DLD1 (cell line): ENCODE data around the gene SYT8.

Source experiments
- in situ Hi-C: cut with HindIII; loops from 2 replicates; pipeline ENCODE4 v1.10.0; 2017; ENCODE audit warnings: low sequenced_read_pairs

SYT8 gene

DNA sequence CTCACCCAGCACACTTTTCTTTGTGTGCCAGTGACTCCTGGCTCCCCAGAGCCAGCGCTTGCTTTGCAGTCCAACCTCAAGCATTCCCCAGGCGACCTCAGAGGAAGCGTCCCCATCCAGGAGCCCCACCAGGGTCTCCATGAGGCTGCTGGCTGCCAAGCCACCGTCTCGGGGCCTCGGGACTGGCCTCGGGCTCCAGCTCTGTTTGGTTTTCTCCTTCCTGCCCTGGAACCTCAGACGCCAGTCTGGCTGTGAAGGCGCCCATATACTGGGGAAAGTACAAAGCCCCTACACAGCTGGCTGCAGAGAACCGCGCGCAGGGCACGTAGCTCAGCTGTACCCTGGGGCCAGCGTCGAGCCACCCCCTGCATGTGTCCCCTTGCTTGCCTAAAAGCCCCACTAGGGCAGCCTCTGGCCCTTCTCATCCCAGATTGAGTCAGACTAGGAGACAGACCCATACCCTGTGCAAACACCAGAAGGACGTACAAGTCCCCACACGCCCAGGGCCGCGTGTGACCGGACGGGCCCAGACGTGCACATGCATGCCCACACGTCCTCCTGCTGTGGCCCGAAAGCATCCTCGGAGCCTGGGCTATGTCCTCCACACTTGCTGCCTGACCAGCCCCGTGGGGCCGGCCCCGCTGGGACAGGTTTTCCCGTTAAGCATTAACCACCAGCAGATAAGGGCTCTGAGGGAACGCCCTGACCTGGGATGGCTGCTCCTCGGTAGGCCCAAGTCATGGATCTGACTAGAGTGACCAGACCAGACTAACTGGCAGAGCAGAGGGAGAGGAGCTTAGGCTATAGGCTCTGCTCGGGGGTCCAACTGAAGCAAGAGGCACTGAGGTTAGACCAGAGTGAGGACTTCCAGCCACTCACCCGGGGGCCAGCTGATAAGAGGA is 4.2 kb upstream of the SYT8 start:
- in situ Hi-C loops: no loop called here

DNA sequence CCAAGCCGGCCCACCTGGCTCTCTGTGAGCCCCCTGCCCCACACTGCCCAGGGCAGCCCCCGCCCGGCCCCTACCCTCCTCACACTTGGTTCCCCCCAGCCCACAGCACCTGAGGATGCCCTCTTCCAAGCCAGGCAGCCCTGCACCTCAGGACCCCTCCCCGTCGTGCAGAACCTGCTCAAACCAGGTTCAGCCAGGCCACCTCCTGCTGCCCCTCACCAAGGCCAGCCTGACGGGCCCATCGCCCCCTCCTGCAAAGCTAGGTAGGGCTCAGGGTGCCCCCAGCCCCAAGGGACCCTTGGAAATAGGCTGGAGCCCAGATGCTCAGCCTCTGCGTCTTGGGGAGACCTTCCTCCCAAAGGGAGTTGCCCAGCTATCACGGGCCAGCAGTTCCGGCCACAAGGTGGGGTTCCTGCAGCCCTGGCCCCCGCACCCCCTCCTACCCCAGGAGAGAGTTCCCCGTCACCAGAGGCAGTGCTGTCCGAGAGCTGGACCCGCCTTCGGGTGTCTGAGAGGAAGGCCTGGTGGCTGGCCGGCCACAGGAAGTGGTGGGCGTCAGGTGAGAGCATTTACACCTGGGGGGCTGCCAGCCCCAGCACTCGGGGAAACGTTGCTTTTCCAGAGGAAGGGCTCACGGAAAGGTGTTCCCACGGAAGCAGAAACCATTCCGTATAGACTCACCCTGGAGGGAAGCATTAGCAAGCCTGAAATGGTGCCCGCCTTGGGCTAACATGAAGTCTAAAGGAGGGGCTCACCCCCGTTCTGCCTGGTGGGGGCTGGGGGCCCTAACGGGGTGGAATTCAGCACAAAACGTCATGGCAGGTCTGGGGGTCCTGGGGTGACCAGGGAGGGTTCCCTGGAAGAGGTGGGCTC is 3.2 kb upstream of the SYT8 start:
- in situ Hi-C loops: no loop called here

DNA sequence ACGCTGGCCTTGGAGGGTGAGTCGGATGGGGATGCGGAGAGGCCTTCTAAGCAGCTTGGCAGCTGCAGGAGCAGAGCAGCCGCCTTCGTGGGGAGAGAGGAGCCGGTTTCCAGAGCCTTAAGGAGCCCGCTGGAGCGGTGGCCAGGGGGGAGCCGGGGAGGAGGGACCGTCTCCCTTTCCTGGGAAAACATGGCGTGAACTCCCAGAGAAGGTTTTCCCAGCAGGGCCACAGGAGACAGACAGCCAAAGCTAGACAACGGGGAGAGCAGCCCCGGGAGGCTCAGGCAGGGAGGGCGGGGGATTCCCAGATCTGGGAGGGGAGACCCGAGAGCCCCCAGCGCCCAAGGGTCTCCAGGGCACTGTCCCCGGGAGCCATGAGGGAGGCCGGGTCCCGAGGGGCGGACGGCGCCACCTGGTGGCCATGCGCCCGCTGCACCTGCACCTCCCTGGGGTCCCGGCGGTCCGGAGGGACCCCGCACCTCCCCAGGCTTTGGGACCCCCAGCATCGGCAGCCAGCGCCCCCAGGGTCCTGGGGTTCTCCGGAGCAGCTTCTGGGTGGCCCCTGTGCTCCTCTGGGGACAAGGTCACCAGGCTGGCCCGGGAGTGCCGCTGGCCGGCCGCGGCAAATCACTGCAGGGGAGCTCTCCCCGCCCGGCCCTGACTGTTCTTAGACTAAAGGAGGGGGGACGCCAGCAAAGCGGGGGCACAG is 2.4 kb upstream of the SYT8 start:
- in situ Hi-C loops: no loop called here

- in situ Hi-C loops: no loop called here
These were observed 1.9 kb upstream of the SYT8 start for GRCh38 chr11:1832920-1833295.

- in situ Hi-C loops: no loop called here
These were observed 654 bp upstream of the SYT8 start for GRCh38 chr11:1834062-1834610.

DNA sequence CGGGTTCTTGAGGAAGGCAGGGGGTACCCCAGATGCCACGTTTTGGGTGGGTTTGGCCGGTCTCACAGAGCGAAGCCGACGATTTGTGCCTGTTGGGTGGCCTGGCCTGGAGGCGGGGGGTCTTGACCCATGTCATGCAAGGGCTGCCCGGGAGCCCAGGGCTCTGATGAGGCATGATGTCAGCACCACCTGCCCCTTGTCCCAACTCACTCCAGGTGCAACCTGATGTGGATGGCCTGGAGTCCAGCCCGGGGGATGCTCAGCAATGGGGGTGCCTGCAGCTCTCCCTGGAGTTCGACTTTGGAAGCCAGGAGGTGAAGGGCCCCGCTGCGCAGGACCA is 851 bp downstream of the SYT8 start:
- in situ Hi-C loops: no loop called here

GRCh38 chr11:1836011-1836945 is 1.5 kb downstream of the SYT8 start:
- in situ Hi-C loops: no loop called here

DNA sequence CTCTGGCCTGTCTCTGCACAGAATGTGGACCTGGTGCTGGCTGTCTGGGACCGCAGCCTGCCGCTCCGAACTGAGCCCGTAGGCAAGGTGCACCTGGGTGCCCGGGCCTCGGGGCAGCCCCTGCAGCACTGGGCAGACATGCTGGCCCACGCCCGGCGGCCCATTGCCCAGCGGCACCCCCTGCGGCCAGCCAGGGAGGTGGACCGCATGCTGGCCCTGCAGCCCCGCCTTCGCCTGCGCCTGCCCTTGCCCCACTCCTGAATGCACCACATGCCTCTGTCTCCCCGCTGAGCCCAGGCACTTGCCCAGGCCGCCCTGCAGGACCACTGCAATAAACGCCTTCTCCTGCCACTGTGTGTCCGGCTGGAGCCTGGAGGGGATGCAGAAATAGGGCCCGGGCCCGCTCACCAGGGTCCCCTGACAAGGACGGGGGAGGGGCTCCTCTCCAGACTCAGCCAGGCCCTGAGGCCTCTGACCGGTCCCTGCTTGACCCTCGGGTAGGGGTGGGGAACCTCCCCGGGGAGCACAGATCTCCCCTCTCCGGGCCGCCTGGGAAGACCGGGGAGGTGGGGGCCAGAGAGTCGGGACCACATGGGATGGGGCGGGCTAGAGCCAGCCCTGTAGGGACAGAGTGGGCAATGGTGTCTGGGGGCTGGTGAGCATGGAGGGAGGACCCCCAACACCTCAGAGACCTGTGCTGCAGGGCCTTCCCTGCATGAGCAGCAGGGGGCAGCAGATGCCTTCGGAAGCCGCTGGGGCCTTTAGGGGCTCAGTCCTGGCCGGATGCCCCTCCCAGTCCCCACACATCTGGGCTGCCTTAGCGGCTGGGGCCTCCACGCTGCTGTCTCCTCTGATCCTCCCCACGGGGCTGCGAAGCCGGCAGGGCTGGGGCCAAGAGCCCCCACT is 2.6 kb downstream of the SYT8 start:
- in situ Hi-C loops: no loop called here

DNA sequence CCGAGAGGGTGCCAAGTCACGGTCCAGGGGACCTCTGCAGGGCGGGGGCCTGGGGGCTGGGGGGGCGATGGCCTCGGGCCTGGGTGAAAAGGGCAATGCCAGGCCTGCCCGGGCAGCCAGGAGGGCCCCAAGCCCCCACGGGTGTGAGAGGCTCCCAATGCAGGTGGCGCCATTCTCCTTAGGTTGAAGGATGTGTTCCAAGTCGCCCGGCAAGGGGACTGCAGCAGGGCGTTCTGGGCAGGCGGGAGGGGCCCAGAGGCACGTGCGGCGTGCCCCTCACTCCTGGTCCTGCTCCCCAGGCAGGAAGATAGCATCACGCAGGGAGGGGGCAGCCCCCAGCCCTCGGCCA is 3.3 kb downstream of the SYT8 start:
- in situ Hi-C loops: no loop called here

DNA sequence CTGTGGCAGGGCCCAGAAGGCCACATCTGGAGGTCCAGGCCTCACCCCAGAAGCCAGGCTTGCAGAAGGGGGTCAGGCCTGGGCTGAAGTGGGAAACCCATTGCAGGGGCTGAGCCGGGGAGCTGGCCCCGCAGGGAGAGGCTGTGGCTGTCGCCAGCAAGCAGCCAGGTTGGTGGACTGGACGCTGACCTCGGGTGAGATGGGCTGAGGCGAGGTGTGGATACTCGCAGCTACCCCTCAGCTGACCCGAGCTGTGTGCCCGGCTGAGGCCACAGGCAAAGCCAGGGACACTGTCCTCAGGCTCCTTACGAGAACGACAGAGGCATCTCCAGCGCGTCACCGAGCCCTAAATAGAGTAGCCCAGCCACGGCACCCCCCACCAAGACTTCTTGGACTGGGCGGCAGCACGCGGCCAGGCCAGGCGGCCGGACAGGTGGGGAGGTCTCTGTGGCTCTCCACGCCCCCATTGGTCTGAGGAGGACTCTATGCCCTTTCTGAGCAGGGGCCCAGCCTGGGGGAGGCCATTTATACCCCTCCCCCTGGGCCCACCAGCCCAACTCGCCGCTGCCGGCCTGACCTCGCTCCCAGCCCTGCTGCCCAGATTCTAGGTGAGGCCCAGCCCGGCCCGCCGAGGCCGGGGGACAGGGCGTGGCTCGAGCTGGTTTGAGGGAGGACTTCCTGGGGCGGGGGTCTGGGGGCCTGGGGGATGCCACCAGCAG is 3.8 kb downstream of the SYT8 start, which contains the start of gene TNNI2:
Gene TNNI2, plus strand, starts transcription at position 556 of the 719 bp plus-strand sequence. CDS start 716 bp downstream, outside the sequence.
- in situ Hi-C loops: no loop called here

- in situ Hi-C loops: no loop called here
These were observed 4.6 kb downstream of the SYT8 start for GRCh38 chr11:1839204-1839923.

- in situ Hi-C loops: no loop called here
These were observed 5.4 kb downstream of the SYT8 start for GRCh38 chr11:1839924-1840779.

GRCh38 chr11:1840780-1841480 is 6.1 kb downstream of the SYT8 start:
- in situ Hi-C loops: no loop called here

DNA sequence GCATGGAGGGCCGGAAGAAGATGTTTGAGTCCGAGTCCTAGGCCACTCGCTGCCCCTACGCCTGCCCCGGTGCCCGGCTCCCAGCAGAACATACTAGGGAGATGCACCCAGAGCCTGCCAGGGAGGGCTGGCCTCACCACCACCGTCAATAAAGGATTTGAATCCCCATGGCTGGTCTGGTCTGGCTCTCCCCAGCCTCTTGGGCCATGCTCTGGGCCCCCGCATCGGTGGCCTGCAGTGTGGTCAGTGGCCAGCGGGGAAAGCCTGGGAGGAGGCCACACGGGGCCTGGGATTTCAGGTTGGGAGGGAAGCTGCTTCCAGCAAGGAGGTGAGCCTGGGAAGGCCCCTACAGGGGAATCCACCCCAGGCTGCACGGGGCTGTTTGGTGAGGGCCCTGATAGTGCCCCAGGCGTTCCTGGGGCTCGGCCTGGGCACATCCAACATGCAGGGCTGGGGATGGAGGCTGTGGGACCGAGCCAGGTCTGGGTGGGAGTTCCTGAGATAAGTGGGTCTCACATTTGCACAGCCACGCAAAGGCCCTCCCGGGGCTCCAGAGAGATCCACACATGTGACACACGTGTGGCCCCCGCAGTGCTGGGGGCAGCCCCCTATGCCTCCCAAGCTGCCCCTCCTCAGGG is 6.8 kb downstream of the SYT8 start:
- in situ Hi-C loops: no loop called here

- in situ Hi-C loops: no loop called here
These were observed 7.6 kb downstream of the SYT8 start for GRCh38 chr11:1842149-1843097.
